Measurements from ENCODE around the gene NDST3.

DNA sequence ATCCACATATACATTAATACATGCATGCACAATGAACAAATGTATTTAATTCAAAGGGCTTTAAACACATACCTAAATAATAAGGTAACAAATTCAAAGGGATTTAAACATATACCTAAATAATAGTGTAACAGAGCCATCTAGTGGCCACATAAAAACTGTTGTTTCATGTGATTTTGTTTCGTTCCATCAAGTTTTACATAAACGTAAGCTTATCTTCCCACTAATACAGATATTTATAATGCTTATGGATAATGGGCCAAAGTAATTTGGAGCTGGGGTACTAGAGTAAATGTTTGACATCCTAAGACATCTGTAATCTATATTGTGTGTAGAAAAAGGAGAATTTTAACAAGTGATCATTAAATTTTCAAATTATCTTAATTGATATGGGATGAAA is 236.2 kb downstream of the NDST3 start:
- TF ChIP-seq, protein P1, sequence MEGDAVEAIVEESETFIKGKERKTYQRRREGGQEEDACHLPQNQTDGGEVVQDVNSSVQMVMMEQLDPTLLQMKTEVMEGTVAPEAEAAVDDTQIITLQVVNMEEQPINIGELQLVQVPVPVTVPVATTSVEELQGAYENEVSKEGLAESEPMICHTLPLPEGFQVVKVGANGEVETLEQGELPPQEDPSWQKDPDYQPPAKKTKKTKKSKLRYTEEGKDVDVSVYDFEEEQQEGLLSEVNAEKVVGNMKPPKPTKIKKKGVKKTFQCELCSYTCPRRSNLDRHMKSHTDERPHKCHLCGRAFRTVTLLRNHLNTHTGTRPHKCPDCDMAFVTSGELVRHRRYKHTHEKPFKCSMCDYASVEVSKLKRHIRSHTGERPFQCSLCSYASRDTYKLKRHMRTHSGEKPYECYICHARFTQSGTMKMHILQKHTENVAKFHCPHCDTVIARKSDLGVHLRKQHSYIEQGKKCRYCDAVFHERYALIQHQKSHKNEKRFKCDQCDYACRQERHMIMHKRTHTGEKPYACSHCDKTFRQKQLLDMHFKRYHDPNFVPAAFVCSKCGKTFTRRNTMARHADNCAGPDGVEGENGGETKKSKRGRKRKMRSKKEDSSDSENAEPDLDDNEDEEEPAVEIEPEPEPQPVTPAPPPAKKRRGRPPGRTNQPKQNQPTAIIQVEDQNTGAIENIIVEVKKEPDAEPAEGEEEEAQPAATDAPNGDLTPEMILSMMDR (IDR thresholded peaks at IDR 0.05): peak; percentile 76
- no peak for TF ChIP-seq EP300 (IDR thresholded peaks at IDR 0.05; ENCODE audit: borderline replicate concordance in 1 of 2, low read depth in 1 of 2, low read length in 1 of 2)
- TF ChIP-seq, protein P2, sequence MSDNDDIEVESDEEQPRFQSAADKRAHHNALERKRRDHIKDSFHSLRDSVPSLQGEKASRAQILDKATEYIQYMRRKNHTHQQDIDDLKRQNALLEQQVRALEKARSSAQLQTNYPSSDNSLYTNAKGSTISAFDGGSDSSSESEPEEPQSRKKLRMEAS (IDR thresholded peaks at IDR 0.05; ENCODE audit: low read depth): no peak
- TF ChIP-seq TAF1 (IDR thresholded peaks at IDR 0.05; ENCODE audit: borderline replicate concordance, low read depth, low read length): no peak
- no peak for TF ChIP-seq ELF1 (IDR thresholded peaks at IDR 0.05)
- TF ChIP-seq, protein P3, sequence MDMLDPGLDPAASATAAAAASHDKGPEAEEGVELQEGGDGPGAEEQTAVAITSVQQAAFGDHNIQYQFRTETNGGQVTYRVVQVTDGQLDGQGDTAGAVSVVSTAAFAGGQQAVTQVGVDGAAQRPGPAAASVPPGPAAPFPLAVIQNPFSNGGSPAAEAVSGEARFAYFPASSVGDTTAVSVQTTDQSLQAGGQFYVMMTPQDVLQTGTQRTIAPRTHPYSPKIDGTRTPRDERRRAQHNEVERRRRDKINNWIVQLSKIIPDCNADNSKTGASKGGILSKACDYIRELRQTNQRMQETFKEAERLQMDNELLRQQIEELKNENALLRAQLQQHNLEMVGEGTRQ (IDR thresholded peaks at IDR 0.05; ENCODE audit: borderline replicate concordance, low read depth, low read length): no peak
- peak; percentile 36; the same call in 1 of the 2 replicates for TF ChIP-seq SMC3 (IDR thresholded peaks at IDR 0.05; ENCODE audit: low read depth, low read length)
- no peak for TF ChIP-seq POLR2AphosphoS5 (IDR thresholded peaks at IDR 0.05; ENCODE audit: low read depth, low read length)

Data from SK-N-SH (cell line).